HTR-8/SVneo (cell line): Measurements from ENCODE around the gene ZNF837.
"Not testable (repeated sequence)": the region's sequence is repeated elsewhere in the genome, so short reads cannot be mapped to it uniquely, and the experiment has no call there.

Experiments
- DNase-seq: peaks from one replicate; pipeline ENCODE4 v3.0.0; 2011; ENCODE audit warnings: low spot score, mixed read lengths; ENCODE audit not compliant: insufficient read length
- FAIRE-seq: peaks from 2 replicates; lab custom pipeline; 2011; peaks lifted over from hg19 to GRCh38; lab: Jason Lieb, UNC

The ZNF837 gene

GRCh38 chr19:58380662-58381459 is at the start of gene ZNF837:
TSS of gene ZNF837 (minus strand) at chr19:58381030. CDS start at chr19:58369332, 11,698 bp downstream.
- FAIRE-seq (peak; percentile 97), DNase-seq (peak; percentile 97)

- FAIRE-seq (no peak), DNase-seq (no peak)
Observed at GRCh38 chr19:58429745-58430144, 48.9 kb upstream of the ZNF837 start.

- no peak for FAIRE-seq
- DNase-seq: no peak
Observed at GRCh38 chr19:58428617-58429016, 47.8 kb upstream of the ZNF837 start.

GRCh38 chr19:58417071-58417470 is 36.2 kb upstream of the ZNF837 start:
- DNase-seq: no peak
- FAIRE-seq: no peak

- DNase-seq: no peak
- no peak for FAIRE-seq
Observed at GRCh38 chr19:58416604-58417003, 35.8 kb upstream of the ZNF837 start.

GRCh38 chr19:58409010-58409790 is 28.4 kb upstream of the ZNF837 start:
- FAIRE-seq (no peak), DNase-seq (no peak)

GRCh38 chr19:58408152-58409009 is 27.6 kb upstream of the ZNF837 start, which contains the start of gene ZNF584:
TSS of gene ZNF584 (plus strand) at chr19:58408649. CDS start at chr19:58409148, 499 bp downstream.
- DNase-seq (peak; percentile 92), FAIRE-seq (peak; percentile 55)

- FAIRE-seq: no peak
Observed at GRCh38 chr19:58407658-58408151, 26.9 kb upstream of the ZNF837 start.

GRCh38 chr19:58406818-58407657 is 26.2 kb upstream of the ZNF837 start:
- no peak for FAIRE-seq
- DNase-seq: no peak

More at GRCh38 chr19:58407658-58408151, 26.9 kb upstream of the ZNF837 start:
- no peak for DNase-seq

GRCh38 chr19:58403920-58404478 is 23.2 kb upstream of the ZNF837 start:
- not testable (repeated sequence) for FAIRE-seq, DNase-seq

GRCh38 chr19:58401840-58402421 is 21.1 kb upstream of the ZNF837 start:
- DNase-seq (no peak), FAIRE-seq (no peak)

- FAIRE-seq: peak; percentile 97
- DNase-seq: peak; percentile 97
Observed at GRCh38 chr19:58400916-58401839, 20.3 kb upstream of the ZNF837 start.

GRCh38 chr19:58400316-58400915 is 19.6 kb upstream of the ZNF837 start:
- DNase-seq (no peak), FAIRE-seq (no peak)

GRCh38 chr19:58399903-58400302 is 19.1 kb upstream of the ZNF837 start:
- FAIRE-seq (no peak), DNase-seq (no peak)

- FAIRE-seq (no peak), DNase-seq (no peak)
Observed at GRCh38 chr19:58398545-58398944, 17.7 kb upstream of the ZNF837 start.

GRCh38 chr19:58398087-58398486 is 17.3 kb upstream of the ZNF837 start:
- DNase-seq (no peak), FAIRE-seq (no peak)

GRCh38 chr19:58397533-58398037 is 16.8 kb upstream of the ZNF837 start:
- no peak for FAIRE-seq
- DNase-seq: no peak
